HepG2 (cell line): ENCODE data around the gene NMU. TPM values are rescaled to one million over a fixed set of nuclear protein-coding genes. Genes with fewer than 3 reads are reported as not detected.
A peak's percentile ranks its signal among the peaks of the same experiment; 100 is the strongest.

Experiments used
- CBFB ChIP-seq: sonication (generic); formaldehyde crosslinking; IDR thresholded peaks from 2 replicates; pipeline ENCODE4 v1.4.0; 2020; ENCODE audit warnings: missing genetic modification reagents
- CEBPZ ChIP-seq: IDR thresholded peaks from 2 replicates; pipeline ENCODE4 v1.6.1; 2012; ENCODE audit warnings: low read length, improper control_type of control experiment
- ELF1 ChIP-seq: sonication (generic); formaldehyde crosslinking; IDR thresholded peaks from 2 replicates; pipeline ENCODE4 v1.4.0; 2020; ENCODE audit warnings: missing genetic modification reagents
- HNRNPH1 ChIP-seq: fragments of 200-400 bp; formaldehyde crosslinking; optimal IDR thresholded peaks from 2 replicates; pipeline ENCODE3; 2017; ENCODE audit warnings: mild to moderate bottlenecking, low read depth, low read length
- IRF9 ChIP-seq: sonication (generic); formaldehyde crosslinking; IDR thresholded peaks from 2 replicates; pipeline ENCODE4 v1.8.0; 2022; ENCODE audit warnings: missing genetic modification reagents, mild to moderate bottlenecking, borderline replicate concordance
- KDM2A ChIP-seq: sonication (generic); formaldehyde crosslinking; IDR thresholded peaks from 2 replicates; pipeline ENCODE4 v1.4.0; 2020; ENCODE audit warnings: low read depth, missing genetic modification reagents, borderline replicate concordance
- MAZ ChIP-seq, 2 experiments: sonication (generic) in 1 of 2; formaldehyde crosslinking in 1 of 2; IDR thresholded peaks; 2 replicates each; pipeline versions ENCODE4 v1.5.0 to v1.6.1; 2012 to 2020; ENCODE audit warnings: low read depth in 2 of 2, mild to moderate bottlenecking in 2 of 2, borderline replicate concordance in 1 of 2, improper control_type of control experiment in 1 of 2, low read length in 1 of 2, missing genetic modification reagents in 1 of 2, moderate library complexity in 1 of 2
- MEIS1 ChIP-seq: sonication (generic); formaldehyde crosslinking; IDR thresholded peaks from 2 replicates; pipeline ENCODE4 v1.9.0; 2021; ENCODE audit warnings: mild to moderate bottlenecking, missing genetic modification reagents, moderate library complexity, borderline replicate concordance
- NR2F1 ChIP-seq, 2 experiments: fragments of 450-650 bp in 1 of 2; formaldehyde crosslinking in 1 of 2; IDR thresholded peaks; 2 replicates each; pipeline versions ENCODE4 v1.5.0 to v1.6.1; 2016 to 2020; ENCODE audit warnings: mild to moderate bottlenecking in 1 of 2, missing compliant biosample characterization in 1 of 2, missing genetic modification reagents in 1 of 2, moderate library complexity in 1 of 2
- RCOR2 ChIP-seq: IDR thresholded peaks from 2 replicates; pipeline ENCODE4 v1.6.1; 2016; ENCODE audit warnings: missing biosample characterization, missing genetic modification reagents
- SAFB2 ChIP-seq: sonication (generic); formaldehyde crosslinking; IDR thresholded peaks from 2 replicates; pipeline ENCODE4 v1.5.1; 2020; ENCODE audit warnings: missing genetic modification reagents, low read depth, mild to moderate bottlenecking, borderline replicate concordance
- SNAPC2 ChIP-seq: sonication (generic); formaldehyde crosslinking; IDR thresholded peaks from 2 replicates; pipeline ENCODE4 v1.8.1; 2022; ENCODE audit warnings: mild to moderate bottlenecking, missing genetic modification reagents
- ZFP62 ChIP-seq: sonication (generic); formaldehyde crosslinking; IDR thresholded peaks from 2 replicates; pipeline ENCODE4 v1.4.0; 2020; ENCODE audit warnings: missing genetic modification reagents
- ZNF101 ChIP-seq: sonication (generic); formaldehyde crosslinking; IDR thresholded peaks from 2 replicates; pipeline ENCODE4 v1.4.0; 2020; ENCODE audit warnings: mild to moderate bottlenecking, low read depth, missing genetic modification reagents, borderline replicate concordance
- ZNF224 ChIP-seq: sonication (generic); formaldehyde crosslinking; IDR thresholded peaks from 2 replicates; pipeline ENCODE4 v1.5.0; 2020; ENCODE audit warnings: mild to moderate bottlenecking, missing genetic modification reagents
- ZNF235 ChIP-seq: sonication (generic); formaldehyde crosslinking; IDR thresholded peaks from 2 replicates; pipeline ENCODE4 v1.8.1; 2023; ENCODE audit warnings: mild to moderate bottlenecking, missing genetic modification reagents, borderline replicate concordance
- ZNF607 ChIP-seq: sonication (generic); formaldehyde crosslinking; IDR thresholded peaks from 2 replicates; pipeline ENCODE4 v1.5.1; 2020; ENCODE audit warnings: missing genetic modification reagents, mild to moderate bottlenecking, borderline replicate concordance
- polyA plus RNA-seq, 8 experiments: library from polyadenylated mRNA; depleted of rRNA in 3 of 8; stranded (reverse) in 7 of 8; unstranded in 1 of 8; fragments of >200 nt; fragmentation: Illumina TruSeq in 4 of 8; extraction: Trizol in 4 of 8; gene quantifications; 2 replicates each; pipeline versions ENCODE4 v1.2.1 to v1.2.3, GENCODE V29; 2011 to 2016; ENCODE audit warnings: low read depth in 4 of 8, missing spikeins in 1 of 8, mixed read lengths in 1 of 8; ENCODE audit not compliant: insufficient read depth in 1 of 8
- total RNA-seq, 5 experiments: library from RNA; depleted of rRNA; stranded (reverse); fragments of >200 nt; fragmentation: Illumina TruSeq; extraction: Trizol; gene quantifications; 2 replicates each; pipeline ENCODE4 v1.2.3, GENCODE V29; 2016; ENCODE audit warnings: low read depth in 1 of 5
- TF ChIP-seq, protein P1 (sequence below): IDR thresholded peaks from 2 replicates; pipeline ENCODE4 v1.6.1; 2016
- TF ChIP-seq, protein P2 (sequence below): IDR thresholded peaks from 2 replicates; pipeline ENCODE4 v1.6.1; 2016; ENCODE audit warnings: missing compliant biosample characterization, missing genetic modification reagents, borderline replicate concordance

The NMU gene
- total and polyA plus RNA-seq, 2 of the 13 experiments (the other 11 are each of a cell fraction or from before 2014, with no cell fraction given) = not detected

- TF ChIP-seq IRF9 (CRISPR knock-in tag) = peak; percentile 59; the same call in 1 of the 2 replicates
- TF ChIP-seq NR2F1 (CRISPR knock-in tag; IDR thresholded peaks at IDR 0.05) = no peak
- peak; percentile 55 for TF ChIP-seq MAZ (IDR thresholded peaks at IDR 0.05; ENCODE audit: borderline replicate concordance, low read depth, low read length)
- TF ChIP-seq MAZ (CRISPR knock-in tag; IDR thresholded peaks at IDR 0.05; ENCODE audit: low read depth) = 0 out of 2 replicates have a peak, but pooled peaks have one; percentile 38
- TF ChIP-seq SAFB2 (CRISPR knock-in tag) = no peak
- peak; percentile 34; the same call in 1 of the 2 replicates for TF ChIP-seq ELF1 (CRISPR knock-in tag)
- TF ChIP-seq HNRNPH1 = no peak
- TF ChIP-seq SNAPC2 (CRISPR knock-in tag) = no peak
- no peak for TF ChIP-seq CEBPZ
- TF ChIP-seq CBFB (CRISPR knock-in tag) = no peak
- TF ChIP-seq ZFP62 (CRISPR knock-in tag) = no peak
- TF ChIP-seq, protein P1, sequence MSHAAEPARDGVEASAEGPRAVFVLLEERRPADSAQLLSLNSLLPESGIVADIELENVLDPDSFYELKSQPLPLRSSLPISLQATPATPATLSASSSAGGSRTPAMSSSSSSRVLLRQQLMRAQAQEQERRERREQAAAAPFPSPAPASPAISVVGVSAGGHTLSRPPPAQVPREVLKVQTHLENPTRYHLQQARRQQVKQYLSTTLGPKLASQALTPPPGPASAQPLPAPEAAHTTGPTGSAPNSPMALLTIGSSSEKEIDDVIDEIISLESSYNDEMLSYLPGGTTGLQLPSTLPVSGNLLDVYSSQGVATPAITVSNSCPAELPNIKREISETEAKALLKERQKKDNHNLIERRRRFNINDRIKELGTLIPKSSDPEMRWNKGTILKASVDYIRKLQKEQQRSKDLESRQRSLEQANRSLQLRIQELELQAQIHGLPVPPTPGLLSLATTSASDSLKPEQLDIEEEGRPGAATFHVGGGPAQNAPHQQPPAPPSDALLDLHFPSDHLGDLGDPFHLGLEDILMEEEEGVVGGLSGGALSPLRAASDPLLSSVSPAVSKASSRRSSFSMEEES (CRISPR knock-in tag) = peak; percentile 13; the same call in 1 of the 2 replicates
- peak; percentile 44; the same call in 1 of the 2 replicates for TF ChIP-seq ZNF224
- TF ChIP-seq ZNF607 (CRISPR knock-in tag) = 0 out of 2 replicates have a peak, but pooled peaks have one; percentile 29
- TF ChIP-seq KDM2A = 0 out of 2 replicates have a peak, but pooled peaks have one; percentile 55
- TF ChIP-seq ZNF235 (CRISPR knock-in tag) = no peak
- TF ChIP-seq, protein P2, sequence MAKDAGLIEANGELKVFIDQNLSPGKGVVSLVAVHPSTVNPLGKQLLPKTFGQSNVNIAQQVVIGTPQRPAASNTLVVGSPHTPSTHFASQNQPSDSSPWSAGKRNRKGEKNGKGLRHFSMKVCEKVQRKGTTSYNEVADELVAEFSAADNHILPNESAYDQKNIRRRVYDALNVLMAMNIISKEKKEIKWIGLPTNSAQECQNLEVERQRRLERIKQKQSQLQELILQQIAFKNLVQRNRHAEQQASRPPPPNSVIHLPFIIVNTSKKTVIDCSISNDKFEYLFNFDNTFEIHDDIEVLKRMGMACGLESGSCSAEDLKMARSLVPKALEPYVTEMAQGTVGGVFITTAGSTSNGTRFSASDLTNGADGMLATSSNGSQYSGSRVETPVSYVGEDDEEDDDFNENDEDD = peak; percentile 27; the same call in 1 of the 2 replicates
- TF ChIP-seq RCOR2 (CRISPR knock-in tag) = no peak
- TF ChIP-seq ZNF101 (CRISPR knock-in tag) = no peak
- no peak for TF ChIP-seq MEIS1
Observed at GRCh38 chr4:55546756-55547465, 89.2 kb downstream of the NMU start, which contains the start of gene CLOCK (continued).
